Adipose tissue (tissue), 3 donors: ENCODE results near the gene LRRC37A3. TPM values are rescaled to one million over a fixed set of nuclear protein-coding genes. Genes with fewer than 3 reads are reported as not detected.
"Not testable (repeated sequence)": the region's sequence is repeated elsewhere in the genome, so short reads cannot be mapped to it uniquely, and the experiment has no call there.

ENCODE experiments used
- H3K27ac ChIP-seq: one replicate; pipeline ENCODE4 v1.5.1; 2013; ENCODE audit warnings: low read depth, low read length
- WGBS, 3 donors: extraction: QIAGEN DNeasy Blood & Tissue Kit; methylation state at CpG; one replicate each; pipeline ENCODE4 v1.1.7; 2013; 5-methylcytosine and 5-hydroxymethylcytosine counted together
- polyA plus RNA-seq, 3 donors: library from polyadenylated mRNA; stranded (reverse); fragments of 200-250 nt; gene quantifications; one replicate each; pipeline ENCODE4 v1.2.3, GENCODE V29; 2013
- donor health status: healthy with polysubstance abuse.
- donor health status: Bipolar disorder and iron deficiency.
- donor health status: healthy.

The LRRC37A3 gene
- polyA plus RNA-seq, 3 donors: 1.3 to 9.0 (median 1.5) TPM

- not testable (repeated sequence) for H3K27ac ChIP-seq
- 80 to 89% (median 86%) methylated on average over 8 of the region's 8 CpGs for WGBS, 3 donors
These were observed 75.4 kb downstream of the LRRC37A3 start for GRCh38 chr17:64843918-64844317.

GRCh38 chr17:64842900-64843299 is 76.4 kb downstream of the LRRC37A3 start:
- 69 to 86% (median 81%) methylated on average over 3 of the region's 3 CpGs for WGBS, 3 donors

GRCh38 chr17:64840960-64841359 is 78.3 kb downstream of the LRRC37A3 start:
- not testable (repeated sequence) for H3K27ac ChIP-seq
- 43 to 57% (median 57%) methylated on average over 2 of the region's 2 CpGs for WGBS, 3 donors

More at GRCh38 chr17:64842900-64843299, 76.4 kb downstream of the LRRC37A3 start:
- H3K27ac ChIP-seq: not testable (repeated sequence)

- H3K27ac ChIP-seq: not testable (repeated sequence)
- 90 to 94% (median 92%) methylated on average over 3 to 5 of the region's 5 CpGs for WGBS, 3 donors
These were observed 80.8 kb downstream of the LRRC37A3 start for GRCh38 chr17:64838513-64838912.

GRCh38 chr17:64837018-64837761 is 82.1 kb downstream of the LRRC37A3 start:
- WGBS, 3 donors: 0 to 1% (median 0%) methylated on average over 41 to 51 of the region's 56 CpGs

GRCh38 chr17:64836623-64837017 is 82.7 kb downstream of the LRRC37A3 start:
- 1 to 2% (median 2%) methylated on average over 11 to 24 of the region's 32 CpGs for WGBS, 3 donors
- not testable (repeated sequence) for H3K27ac ChIP-seq

More at GRCh38 chr17:64837018-64837761, 82.1 kb downstream of the LRRC37A3 start:
- H3K27ac ChIP-seq: not testable (repeated sequence)

GRCh38 chr17:64834060-64834459 is 85.2 kb downstream of the LRRC37A3 start:
- 43 to 79% (median 44%) methylated on average over 3 of the region's 3 CpGs for WGBS, 3 donors
- H3K27ac ChIP-seq: not testable (repeated sequence)

- H3K27ac ChIP-seq: not testable (repeated sequence)
- WGBS, 3 donors: 63 to 86% (median 68%) methylated on average over 1 of the region's 1 CpG
These were observed 88.6 kb downstream of the LRRC37A3 start for GRCh38 chr17:64830631-64831040.

GRCh38 chr17:64829824-64830630 is 89.3 kb downstream of the LRRC37A3 start:
- 59 to 78% (median 60%) methylated on average over 10 to 12 of the region's 12 CpGs for WGBS, 3 donors
- H3K27ac ChIP-seq: not testable (repeated sequence)

- WGBS, 3 donors: 92 to 98% (median 94%) methylated on average over 3 to 4 of the region's 5 CpGs
These were observed 90.2 kb downstream of the LRRC37A3 start for GRCh38 chr17:64829068-64829467.

GRCh38 chr17:64818904-64819303 is 100.4 kb downstream of the LRRC37A3 start:
- WGBS, 3 donors: 76 to 87% (median 82%) methylated on average over 5 of the region's 5 CpGs
- not testable (repeated sequence) for H3K27ac ChIP-seq

More at GRCh38 chr17:64829068-64829467, 90.2 kb downstream of the LRRC37A3 start:
- not testable (repeated sequence) for H3K27ac ChIP-seq

GRCh38 chr17:64815833-64816198 is 103.5 kb downstream of the LRRC37A3 start:
- 81 to 92% (median 90%) methylated on average over 5 of the region's 5 CpGs for WGBS, 3 donors

GRCh38 chr17:64814993-64815832 is 104.1 kb downstream of the LRRC37A3 start:
- H3K27ac ChIP-seq: not testable (repeated sequence)
- WGBS, 3 donors: 77 to 86% (median 86%) methylated on average over 9 to 12 of the region's 12 CpGs

More at GRCh38 chr17:64815833-64816198, 103.5 kb downstream of the LRRC37A3 start:
- H3K27ac ChIP-seq: not testable (repeated sequence)

GRCh38 chr17:64808178-64808977 is 110.9 kb downstream of the LRRC37A3 start:
- H3K27ac ChIP-seq: not testable (repeated sequence)
- WGBS, 3 donors: 30 to 75% (median 47%) methylated on average over 5 to 8 of the region's 9 CpGs
